RWPE2 (cell line): ENCODE results near the gene ACE2.
"Not testable (repeated sequence)": the region's sequence is repeated elsewhere in the genome, so short reads cannot be mapped to it uniquely, and the experiment has no call there.

ENCODE experiments used
- ATAC-seq: fragments of 200-7000 bp; cut with Tn5 transposase; 3 replicates; pipeline ENCODE4 v1.9.1; 2021; ENCODE audit warnings: low read depth
- DNase-seq: peaks from one replicate; pipeline ENCODE4 v3.0.0-alpha.2; 2020; ENCODE audit warnings: low spot score
- H3K27ac ChIP-seq: fragments of 450-650 bp; 2 replicates; pipeline ENCODE4 v1.5.1; 2017; ENCODE audit warnings: mild to moderate bottlenecking; ENCODE audit not compliant: poor library complexity, severe bottlenecking
- H3K27me3 ChIP-seq: fragments of 250-450 bp; sonication (Bioruptor Pico); 2 replicates; pipeline ENCODE4 v1.5.1; 2021; ENCODE audit warnings: mild to moderate bottlenecking, moderate library complexity; ENCODE audit not compliant: insufficient read depth, poor library complexity, severe bottlenecking
- H3K36me3 ChIP-seq: fragments of 250-450 bp; sonication (Bioruptor Pico); 2 replicates; pipeline ENCODE4 v1.5.1; 2020; ENCODE audit warnings: low read depth, mild to moderate bottlenecking, moderate library complexity
- H3K4me1 ChIP-seq: fragments of 250-450 bp; sonication (Bioruptor Pico); 2 replicates; pipeline ENCODE4 v1.5.1; 2021; ENCODE audit warnings: mild to moderate bottlenecking, moderate library complexity; ENCODE audit not compliant: insufficient read depth, poor library complexity, severe bottlenecking
- H3K4me3 ChIP-seq: fragments of 250-450 bp; sonication (Bioruptor Pico); 2 replicates; pipeline ENCODE4 v1.5.1; 2021; ENCODE audit warnings: mild to moderate bottlenecking, moderate library complexity; ENCODE audit not compliant: severe bottlenecking
- H3K9me3 ChIP-seq: fragments of 250-450 bp; sonication (Bioruptor Pico); 2 replicates; pipeline ENCODE4 v1.5.1; 2021; ENCODE audit warnings: mild to moderate bottlenecking, moderate library complexity; ENCODE audit not compliant: severe bottlenecking
- CTCF ChIP-seq: fragments of 450-650 bp; IDR thresholded peaks from one replicate; pipeline ENCODE4 v1.5.1; 2017; ENCODE audit warnings: mild to moderate bottlenecking, moderate library complexity; ENCODE audit not compliant: poor library complexity, severe bottlenecking

The ACE2 gene

DNA sequence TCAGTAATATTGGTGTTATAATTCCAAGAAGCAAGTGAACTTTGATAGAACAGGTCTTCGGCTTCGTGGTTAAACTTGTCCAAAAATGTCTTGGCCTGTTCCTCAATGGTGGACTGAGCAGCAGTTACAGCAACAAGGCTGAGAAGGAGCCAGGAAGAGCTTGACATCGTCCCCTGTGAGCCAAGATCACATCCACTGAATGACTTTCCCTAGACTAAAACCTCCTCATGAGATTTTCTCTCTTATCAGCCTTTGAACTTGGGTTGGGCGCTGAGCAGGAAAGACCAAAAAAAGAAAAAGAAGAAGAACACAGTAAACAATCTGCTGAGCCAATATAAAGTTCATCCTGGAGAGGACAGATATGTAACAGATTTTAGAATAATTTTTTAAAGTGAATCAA, at the start of gene ACE2:
TSS of gene ACE2 (minus strand) at position 216 of the 400 bp plus-strand sequence. CDS start at position 167, 49 bp downstream.
- DNase-seq (no peak), ATAC-seq (no peak)
- H3K36me3 ChIP-seq = no peaks in the 10 kb centered on the region
- no peak within 1 kb of the TSS for H3K4me3 ChIP-seq
- H3K4me1 ChIP-seq = no peaks in the 10 kb centered on the region
- no peaks in the 10 kb centered on the region for H3K27me3 ChIP-seq
- H3K9me3 ChIP-seq = no peaks in the 10 kb centered on the region
- no peak within 1 kb of the TSS for H3K27ac ChIP-seq
- TF ChIP-seq CTCF = no peak

GRCh38 chrX:15647510-15647909, 46.8 kb upstream of the ACE2 start:
- not testable (repeated sequence) for DNase-seq, ATAC-seq

DNA sequence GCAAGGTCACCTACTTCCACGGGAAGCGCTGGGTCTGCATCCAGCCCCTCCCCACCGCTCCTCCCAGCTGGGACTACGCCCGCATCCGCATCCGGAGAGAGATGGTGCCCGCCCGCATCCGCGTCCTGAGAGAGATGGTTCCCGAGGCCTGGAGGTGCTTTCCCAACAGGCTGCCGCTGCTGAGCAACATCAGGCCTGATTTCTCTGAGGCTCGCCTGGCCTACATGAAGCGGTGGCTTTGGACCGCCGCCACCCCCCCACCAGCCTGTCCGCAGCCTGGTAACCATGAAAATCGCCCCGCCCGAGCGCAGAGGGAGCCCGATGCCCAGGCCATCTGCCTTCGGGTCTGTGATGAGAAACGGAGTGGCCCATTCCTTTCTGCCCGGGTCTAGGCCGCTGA, 45.8 kb upstream of the ACE2 start:
- no peak for DNase-seq
- ATAC-seq = no peak
- no peak for TF ChIP-seq CTCF
- H3K4me3 ChIP-seq = no peak overlapping the region
- H3K27me3 ChIP-seq = no peaks in the 10 kb centered on the region
- no peaks in the 10 kb centered on the region for H3K36me3 ChIP-seq
- no peaks in the 10 kb centered on the region for H3K9me3 ChIP-seq
- no peak overlapping the region for H3K27ac ChIP-seq
- H3K4me1 ChIP-seq = no peaks in the 10 kb centered on the region

More at GRCh38 chrX:15647510-15647909, 46.8 kb upstream of the ACE2 start:
- H3K4me3 ChIP-seq, H3K27ac ChIP-seq, H3K27me3 ChIP-seq, H3K4me1 ChIP-seq, H3K36me3 ChIP-seq, H3K9me3 ChIP-seq: not testable (repeated sequence)

- peak; percentile 15 for DNase-seq
- no peaks in the 10 kb centered on the region for H3K27me3 ChIP-seq
Observed at GRCh38 chrX:15646031-15646430, 45.3 kb upstream of the ACE2 start.

GRCh38 chrX:15645266-15645665, 44.5 kb upstream of the ACE2 start:
- no peak for DNase-seq
- Histone ChIP-seq H3K36me3 (no peaks in the 10 kb centered on the region), H3K4me3 (no peak overlapping the region), H3K27ac (no peak overlapping the region), H3K27me3 (no peaks in the 10 kb centered on the region), H3K4me1 (no peaks in the 10 kb centered on the region), H3K9me3 (no peaks in the 10 kb centered on the region)
- no peak for TF ChIP-seq CTCF
- ATAC-seq = no peak

More at GRCh38 chrX:15646031-15646430, 45.3 kb upstream of the ACE2 start:
- Histone ChIP-seq H3K4me1 (no peaks in the 10 kb centered on the region), H3K36me3 (no peaks in the 10 kb centered on the region), H3K27ac (no peak overlapping the region), H3K4me3 (no peak overlapping the region), H3K9me3 (no peaks in the 10 kb centered on the region)
- ATAC-seq = no peak
- TF ChIP-seq CTCF = no peak
